Ovary (tissue), 9 donors: ENCODE results near the gene C1QTNF1. TPM values are rescaled to one million over a fixed set of nuclear protein-coding genes. Genes with fewer than 3 reads are reported as not detected.

Experiments used
- DNase-seq, 5 donors: peaks; one replicate each; pipeline ENCODE4 v3.0.0-alpha.2; 2019 to 2020
- H3K27ac ChIP-seq, 2 donors: fragments of 200-600 bp; one replicate each; pipeline versions ENCODE4 v1.5.1 to v1.8.0; 2019 to 2022
- H3K27me3 ChIP-seq: fragments of 200-600 bp; one replicate; pipeline ENCODE4 v1.8.0; 2022
- H3K36me3 ChIP-seq: fragments of 200-600 bp; sonication (generic); one replicate; pipeline ENCODE4 v1.5.1; 2019
- H3K4me1 ChIP-seq: one replicate; pipeline ENCODE4 v1.8.1; 2013; ENCODE audit warnings: mild to moderate bottlenecking, moderate library complexity; ENCODE audit not compliant: insufficient read depth
- H3K4me3 ChIP-seq: fragments of 200-600 bp; sonication (generic); one replicate; pipeline ENCODE4 v1.5.1; 2017
- H3K9me3 ChIP-seq, 2 donors: fragments of 200-600 bp in 1 of 2; sonication (generic) in 1 of 2; one replicate each; pipeline versions ENCODE4 v1.5.1 to v1.8.1; 2013 to 2019; ENCODE audit warnings: mild to moderate bottlenecking in 1 of 2, moderate library complexity in 1 of 2
- EP300 ChIP-seq: sonication (generic); formaldehyde crosslinking; IDR thresholded peaks from one replicate; pipeline ENCODE4 v1.6.1; 2017; ENCODE audit warnings: antibody characterized with exemption
- POLR2A ChIP-seq: fragments of 450-650 bp; IDR thresholded peaks from one replicate; pipeline ENCODE4 v1.6.1; 2017; ENCODE audit warnings: antibody characterized with exemption, mild to moderate bottlenecking, moderate library complexity
- WGBS, 3 donors: extraction: QIAGEN DNeasy Blood & Tissue Kit in 1 of 3; methylation state at CpG; one replicate each; pipeline versions ENCODE4 v1.1.5 to v1.1.7; 2013 to 2017; 5-methylcytosine and 5-hydroxymethylcytosine counted together
- intact Hi-C, 4 donors: fragments of 100-400 bp; cut with DNase I; formaldehyde crosslinking; loops; one replicate each; pipeline versions ENCODE4 v1.11.0 to v1.15.1; 2022 to 2023
- polyA plus RNA-seq, 2 donors: library from polyadenylated mRNA; stranded (reverse); fragments of 200-250 nt in 1 of 2; fragments of 350-450 nt in 1 of 2; fragmentation: Illumina TruSeq in 1 of 2; extraction: RNeasy Lipid Tissue Mini Kit (QIAGEN cat#74804) in 1 of 2; gene quantifications; one replicate each; pipeline ENCODE4 v1.2.3, GENCODE V29; 2013 to 2014
- total RNA-seq, 7 donors: library from RNA; depleted of rRNA in 2 of 7; stranded (reverse); fragments of >200 nt in 2 of 7; fragmentation: NEBNext Ultra II Directional in 3 of 7; extraction: Animal tissue kit (Norgen Biotek cat#: 25700) in 3 of 7; gene quantifications; one replicate each; pipeline versions ENCODE4 v1.1.0 to v1.2.4, GENCODE V29; 2016 to 2023
- TF ChIP-seq, protein P1 (sequence below), 3 donors: fragments of 450-650 bp in 2 of 3; fragments of 200-600 bp in 1 of 3; IDR thresholded peaks; one replicate each; pipeline versions ENCODE4 v1.5.1 to v1.8.0; 2016 to 2022; ENCODE audit warnings: antibody characterized with exemption in 3 of 3, mild to moderate bottlenecking in 1 of 3
- donor health status: DM: no; HTN: no; CAD: no; lungs with moderate emphysema.
- donor health status: DM: no; HTN: no; CAD: no.
- donor health status: Bipolar disorder and iron deficiency.
- donor health status: DM: yes; HTN: yes; CAD: no.
- donor health status: DM: no; HTN: no; CAD: no.
- donor health status: DM: yes; HTN: yes; CAD: no.

C1QTNF1 gene
- total and polyA plus RNA-seq, 9 donors = 17.9 to 85.9 (median 53.5) TPM

GRCh38 chr17:79097226-79098055, 73.5 kb downstream of the C1QTNF1 start:
- H3K27me3 ChIP-seq = no peaks in the 10 kb centered on the region
- H3K4me1 ChIP-seq = no peaks in the 10 kb centered on the region
- no peak for DNase-seq
- H3K27ac ChIP-seq = no peak overlapping the region
- intact Hi-C loops = loop anchor here in 1 of 4 donors (5.0 kb wide), 1 partner anchor 285 kb away; no protein-coding TSS in a partner anchor
- TF ChIP-seq POLR2A (no peak), EP300 (no peak)
- TF ChIP-seq, protein P1, sequence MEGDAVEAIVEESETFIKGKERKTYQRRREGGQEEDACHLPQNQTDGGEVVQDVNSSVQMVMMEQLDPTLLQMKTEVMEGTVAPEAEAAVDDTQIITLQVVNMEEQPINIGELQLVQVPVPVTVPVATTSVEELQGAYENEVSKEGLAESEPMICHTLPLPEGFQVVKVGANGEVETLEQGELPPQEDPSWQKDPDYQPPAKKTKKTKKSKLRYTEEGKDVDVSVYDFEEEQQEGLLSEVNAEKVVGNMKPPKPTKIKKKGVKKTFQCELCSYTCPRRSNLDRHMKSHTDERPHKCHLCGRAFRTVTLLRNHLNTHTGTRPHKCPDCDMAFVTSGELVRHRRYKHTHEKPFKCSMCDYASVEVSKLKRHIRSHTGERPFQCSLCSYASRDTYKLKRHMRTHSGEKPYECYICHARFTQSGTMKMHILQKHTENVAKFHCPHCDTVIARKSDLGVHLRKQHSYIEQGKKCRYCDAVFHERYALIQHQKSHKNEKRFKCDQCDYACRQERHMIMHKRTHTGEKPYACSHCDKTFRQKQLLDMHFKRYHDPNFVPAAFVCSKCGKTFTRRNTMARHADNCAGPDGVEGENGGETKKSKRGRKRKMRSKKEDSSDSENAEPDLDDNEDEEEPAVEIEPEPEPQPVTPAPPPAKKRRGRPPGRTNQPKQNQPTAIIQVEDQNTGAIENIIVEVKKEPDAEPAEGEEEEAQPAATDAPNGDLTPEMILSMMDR (IDR thresholded peaks at IDR 0.05) = no peak
- H3K9me3 ChIP-seq = no peaks in the 10 kb centered on the region
- no peaks in the 10 kb centered on the region for H3K36me3 ChIP-seq
- 6 to 17% (median 7%) methylated on average over 35 to 52 of the region's 52 CpGs for WGBS, 3 donors
- H3K4me3 ChIP-seq = no peak overlapping the region

GRCh38 chr17:79098282-79098867, 74.4 kb downstream of the C1QTNF1 start:
- H3K27me3 ChIP-seq = no peaks in the 10 kb centered on the region

More at GRCh38 chr17:79098282-79098867, 74.4 kb downstream of the C1QTNF1 start:
- 20 to 26% (median 23%) methylated on average over 15 to 16 of the region's 16 CpGs for WGBS, 3 donors
- H3K9me3 ChIP-seq = no peaks in the 10 kb centered on the region
- H3K36me3 ChIP-seq = no peaks in the 10 kb centered on the region
- H3K27ac ChIP-seq = no peak overlapping the region
- H3K4me3 ChIP-seq = no peak overlapping the region
- H3K4me1 ChIP-seq = no peaks in the 10 kb centered on the region
- intact Hi-C loops = loop anchor here in 1 of 4 donors (5.0 kb wide), 1 partner anchor 284 kb away; no protein-coding TSS in a partner anchor
- DNase-seq = no peak
- no peak for TF ChIP-seq POLR2A
- TF ChIP-seq, protein P1 (IDR thresholded peaks at IDR 0.05) = no peak
- TF ChIP-seq EP300 = no peak

Other genes starting within 250 kb of the C1QTNF1 start
- 10 to 100 TPM; 17.4 to 27.0 (median 24.4) TPM for gene CYTH1, start 241.9 kb upstream of the C1QTNF1 start, total RNA-seq
- gene CYTH1, start 241.9 kb upstream of the C1QTNF1 start, polyA plus RNA-seq = 10 to 100 TPM; 15.1 to 35.3 TPM
- gene USP36, start 183.4 kb upstream of the C1QTNF1 start, total RNA-seq = 100 to 1,000 TPM in 2 of 7 donors, 10 to 100 TPM in 5; 56.0 to 127 (median 69.2) TPM
- 10 to 100 TPM; 38.7 to 59.1 TPM for gene USP36, start 183.4 kb upstream of the C1QTNF1 start, polyA plus RNA-seq
- 1 to 10 TPM; 1.7 to 8.0 (median 4.5) TPM for gene CEP295NL, start 121.0 kb upstream of the C1QTNF1 start, total RNA-seq
- 1 to 10 TPM in 1 of 2 donors, under 1 TPM in 1; 0.25 to 1.0 TPM for gene CEP295NL, start 121.0 kb upstream of the C1QTNF1 start, polyA plus RNA-seq
- gene TIMP2, start 98.8 kb upstream of the C1QTNF1 start, total RNA-seq = 100 to 1,000 TPM; 221 to 854 (median 693) TPM
- gene TIMP2, start 98.8 kb upstream of the C1QTNF1 start, polyA plus RNA-seq = 1,000 to 10,000 TPM in 1 of 2 donors, 100 to 1,000 TPM in 1; 542 to 1,422 TPM
- gene LGALS3BP, start 44.2 kb upstream of the C1QTNF1 start, total RNA-seq = 100 to 1,000 TPM; 191 to 584 (median 250) TPM
- gene LGALS3BP, start 44.2 kb upstream of the C1QTNF1 start, polyA plus RNA-seq = 100 to 1,000 TPM; 214 to 251 TPM
- 10 to 100 TPM; 20.4 to 48.8 (median 34.3) TPM for gene CANT1, start 14.4 kb upstream of the C1QTNF1 start, total RNA-seq
- 10 to 100 TPM; 18.6 to 33.8 TPM for gene CANT1, start 14.4 kb upstream of the C1QTNF1 start, polyA plus RNA-seq
- gene ENGASE, start 50.7 kb downstream of the C1QTNF1 start, total RNA-seq = 10 to 100 TPM; 21.0 to 61.5 (median 48.2) TPM
- gene ENGASE, start 50.7 kb downstream of the C1QTNF1 start, polyA plus RNA-seq = 10 to 100 TPM in 1 of 2 donors, 1 to 10 TPM in 1; 6.0 to 32.0 TPM